Fibroblast of lung (primary cell): ENCODE measurements around the gene PSMA4.

ENCODE experiments used
- EZH2 ChIP-seq: IDR thresholded peaks from 2 replicates; pipeline ENCODE4 v1.5.1; 2012; ENCODE audit warnings: low read length, control low read depth, mild to moderate bottlenecking; ENCODE audit errors: missing control alignments
- TF ChIP-seq, protein P1 (sequence below), 2 donors: IDR thresholded peaks in 1 of 2; conservative IDR thresholded peaks in 1 of 2; 1 replicate in 1 of 2; 2 replicates in 1 of 2; pipeline ENCODE4 v1.5.1; 2011 to 2012; ENCODE audit warnings: low read length in 2 of 2, control low read depth in 1 of 2, inconsistent platforms in 1 of 2, low read depth in 1 of 2, mild to moderate bottlenecking in 1 of 2

DNA sequence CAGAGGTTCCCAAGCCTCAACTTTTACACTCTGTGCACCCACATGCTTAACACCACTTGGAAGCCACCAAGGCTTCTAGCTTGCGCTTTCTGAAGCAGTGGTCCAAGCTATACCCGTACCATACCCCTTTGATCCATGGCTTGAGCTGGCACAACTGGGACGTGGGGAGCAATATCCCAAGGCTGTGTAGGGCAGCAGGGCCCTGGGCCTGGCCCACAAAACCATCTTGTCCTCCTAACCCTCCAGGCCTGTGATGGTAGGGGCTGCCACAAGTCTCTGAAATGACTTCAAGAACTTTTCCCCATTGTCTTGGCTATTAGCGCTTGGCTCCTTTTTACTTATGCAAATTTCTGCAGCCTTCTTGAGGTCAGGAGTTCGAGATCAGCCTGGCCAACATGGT is 16.0 kb upstream of the PSMA4 start:
- TF ChIP-seq, protein P1, sequence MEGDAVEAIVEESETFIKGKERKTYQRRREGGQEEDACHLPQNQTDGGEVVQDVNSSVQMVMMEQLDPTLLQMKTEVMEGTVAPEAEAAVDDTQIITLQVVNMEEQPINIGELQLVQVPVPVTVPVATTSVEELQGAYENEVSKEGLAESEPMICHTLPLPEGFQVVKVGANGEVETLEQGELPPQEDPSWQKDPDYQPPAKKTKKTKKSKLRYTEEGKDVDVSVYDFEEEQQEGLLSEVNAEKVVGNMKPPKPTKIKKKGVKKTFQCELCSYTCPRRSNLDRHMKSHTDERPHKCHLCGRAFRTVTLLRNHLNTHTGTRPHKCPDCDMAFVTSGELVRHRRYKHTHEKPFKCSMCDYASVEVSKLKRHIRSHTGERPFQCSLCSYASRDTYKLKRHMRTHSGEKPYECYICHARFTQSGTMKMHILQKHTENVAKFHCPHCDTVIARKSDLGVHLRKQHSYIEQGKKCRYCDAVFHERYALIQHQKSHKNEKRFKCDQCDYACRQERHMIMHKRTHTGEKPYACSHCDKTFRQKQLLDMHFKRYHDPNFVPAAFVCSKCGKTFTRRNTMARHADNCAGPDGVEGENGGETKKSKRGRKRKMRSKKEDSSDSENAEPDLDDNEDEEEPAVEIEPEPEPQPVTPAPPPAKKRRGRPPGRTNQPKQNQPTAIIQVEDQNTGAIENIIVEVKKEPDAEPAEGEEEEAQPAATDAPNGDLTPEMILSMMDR (conservative IDR thresholded peaks at IDR 0.05 in 1 of 2, IDR thresholded peaks at IDR 0.05 in 1 of 2; ENCODE audit: low read depth in 1 of 2, low read length in 2 of 2): no peak
- TF ChIP-seq EZH2: no peak
